SK-MEL-5 (cell line): ENCODE measurements around the gene KIAA1671. TPM values are rescaled to one million over a fixed set of nuclear protein-coding genes. Genes with fewer than 3 reads are reported as not detected.

Experiments
- DNase-seq: peaks from one replicate; pipeline ENCODE4 v3.0.0-alpha.2; 2016; ENCODE audit warnings: low read depth, low spot score
- in situ Hi-C: cut with HindIII; loops from 2 replicates; pipeline ENCODE4 v1.10.0; 2016; ENCODE audit warnings: low sequenced_read_pairs, high pct_unique_total_duplicates, low pct_unique_long_range_greater_than_20kb
- total RNA-seq: library from RNA; depleted of rRNA; stranded (reverse); fragments of >200 nt; shearing (Covaris generic); gene quantifications from 2 replicates; pipeline ENCODE4 v1.2.3, GENCODE V29; 2014

KIAA1671 gene
- total RNA-seq, 1 experiment from 2014 or later = 3.0 TPM

- in situ Hi-C loops = no loop called here
- DNase-seq = peak; percentile 78
Measured at GRCh38 chr22:25048659-25049647, 96.4 kb downstream of the KIAA1671 start.

GRCh38 chr22:25049770-25050169 is 97.3 kb downstream of the KIAA1671 start:
- in situ Hi-C loops = no loop called here
- no peak for DNase-seq

DNA sequence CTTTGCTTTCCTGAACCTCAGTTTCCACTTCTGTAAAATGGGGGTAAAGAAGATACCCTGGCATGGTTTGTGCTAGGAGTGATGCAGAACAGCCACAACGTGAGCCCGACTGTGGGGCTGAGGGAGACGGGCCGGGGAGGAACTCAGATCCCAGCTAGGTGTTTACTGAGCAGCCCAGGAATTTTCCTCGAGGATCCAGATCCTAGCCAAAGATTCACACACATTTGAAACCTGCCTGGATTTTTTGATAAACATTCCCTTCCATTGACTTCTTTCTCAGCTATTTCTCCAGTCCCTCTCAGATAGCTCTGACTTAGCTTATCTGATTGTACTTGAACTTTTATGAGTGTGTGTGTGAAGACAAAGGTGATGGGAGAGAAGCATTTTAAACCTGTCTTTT is 98.0 kb downstream of the KIAA1671 start:
- in situ Hi-C loops = no loop called here
- no peak for DNase-seq

GRCh38 chr22:25051073-25051472 is 98.6 kb downstream of the KIAA1671 start:
- DNase-seq = peak; percentile 27
- in situ Hi-C loops = no loop called here

DNA sequence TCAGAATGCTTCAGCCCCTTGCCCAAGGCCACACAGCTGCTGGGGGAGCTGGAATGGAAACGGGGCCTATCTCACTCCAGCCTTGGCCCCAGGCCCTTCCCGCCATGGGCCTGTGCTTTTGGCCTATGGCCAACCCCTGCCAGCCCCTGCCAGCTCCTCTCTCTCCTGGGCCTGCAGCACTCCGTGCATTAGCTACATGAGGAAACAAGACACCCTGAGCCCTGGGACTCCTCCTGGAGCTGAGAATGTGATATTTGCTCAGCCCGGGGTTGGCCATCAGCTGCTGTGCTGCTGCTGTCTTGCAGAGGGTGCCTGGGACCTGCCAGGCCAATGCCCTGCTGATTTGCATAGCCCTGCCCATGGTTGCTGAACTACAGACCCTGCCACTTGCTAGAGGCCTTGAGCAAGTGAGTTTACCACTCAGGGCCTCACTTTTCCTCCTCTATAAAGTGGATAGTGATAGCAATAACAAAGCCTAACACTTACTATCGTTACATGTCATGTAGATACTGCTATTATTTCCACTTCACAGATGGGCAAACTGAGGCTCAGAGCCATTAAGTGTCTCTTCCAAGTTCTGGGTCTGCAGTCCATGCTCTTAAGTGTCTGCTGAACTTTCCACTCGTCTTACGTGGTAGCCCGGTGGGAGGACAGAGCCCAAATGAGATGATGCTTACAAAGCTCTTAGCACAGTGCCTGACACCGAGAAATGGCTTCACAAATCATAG is 99.6 kb downstream of the KIAA1671 start:
- in situ Hi-C loops = no loop called here
- DNase-seq = no peak

DNA sequence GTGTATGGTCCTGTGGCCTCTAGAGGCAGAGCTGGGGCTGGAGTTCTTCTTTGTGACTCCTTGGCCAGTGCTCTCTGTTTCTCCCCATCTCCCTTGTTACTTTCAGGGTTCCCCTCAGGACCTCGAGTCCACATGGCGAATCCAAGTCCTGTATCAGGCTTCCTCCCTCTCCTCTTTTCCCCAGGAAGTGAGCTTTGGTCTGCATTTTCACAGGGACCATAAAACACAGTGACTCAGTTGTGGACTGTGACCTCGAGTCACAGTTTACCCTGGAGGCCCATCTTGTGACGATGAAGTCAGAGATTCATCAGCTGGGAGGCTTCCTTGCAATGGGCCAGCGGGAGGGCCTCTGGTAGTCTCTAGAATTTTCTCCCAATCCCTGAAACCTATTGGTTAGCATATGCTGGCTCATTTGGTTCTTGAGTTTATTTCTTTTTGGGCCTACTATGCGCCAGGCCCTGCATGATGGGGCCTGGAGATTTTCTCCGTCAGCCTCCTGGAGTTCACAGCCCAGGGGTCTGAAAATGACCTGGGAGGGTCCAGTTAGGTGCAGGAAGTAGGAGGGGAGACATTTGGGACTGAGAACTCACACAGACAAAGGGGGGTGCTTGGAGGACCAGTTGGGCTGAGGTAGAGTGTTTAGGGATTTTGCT is 100.8 kb downstream of the KIAA1671 start:
- DNase-seq = peak; percentile 30
- in situ Hi-C loops = no loop called here

- in situ Hi-C loops = no loop called here
- DNase-seq = no peak
Measured at GRCh38 chr22:25054943-25055511, 102.5 kb downstream of the KIAA1671 start.

GRCh38 chr22:25057013-25057881 is 104.7 kb downstream of the KIAA1671 start:
- DNase-seq = peak; percentile 64
- in situ Hi-C loops = no loop called here

DNA sequence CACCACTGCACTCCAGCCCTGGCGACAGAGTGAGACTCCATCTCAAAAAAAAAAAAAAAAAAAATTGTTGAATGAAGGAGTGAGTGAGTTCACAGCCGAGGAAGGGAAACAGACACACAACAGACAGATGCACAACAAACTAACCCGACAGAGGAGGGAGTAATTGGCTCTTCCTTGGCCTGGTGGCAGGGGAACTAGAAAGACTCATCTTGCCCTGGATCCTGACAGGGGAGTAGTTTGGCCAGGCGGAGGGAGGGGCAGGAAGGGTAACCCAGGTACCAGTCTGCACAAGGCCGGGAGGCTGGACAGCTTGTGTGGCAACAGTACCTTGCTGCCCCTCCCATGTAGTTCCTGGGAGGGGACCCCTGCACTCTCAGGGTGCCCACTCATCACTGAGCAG is 106.9 kb downstream of the KIAA1671 start:
- no peak for DNase-seq
- in situ Hi-C loops = no loop called here

DNA sequence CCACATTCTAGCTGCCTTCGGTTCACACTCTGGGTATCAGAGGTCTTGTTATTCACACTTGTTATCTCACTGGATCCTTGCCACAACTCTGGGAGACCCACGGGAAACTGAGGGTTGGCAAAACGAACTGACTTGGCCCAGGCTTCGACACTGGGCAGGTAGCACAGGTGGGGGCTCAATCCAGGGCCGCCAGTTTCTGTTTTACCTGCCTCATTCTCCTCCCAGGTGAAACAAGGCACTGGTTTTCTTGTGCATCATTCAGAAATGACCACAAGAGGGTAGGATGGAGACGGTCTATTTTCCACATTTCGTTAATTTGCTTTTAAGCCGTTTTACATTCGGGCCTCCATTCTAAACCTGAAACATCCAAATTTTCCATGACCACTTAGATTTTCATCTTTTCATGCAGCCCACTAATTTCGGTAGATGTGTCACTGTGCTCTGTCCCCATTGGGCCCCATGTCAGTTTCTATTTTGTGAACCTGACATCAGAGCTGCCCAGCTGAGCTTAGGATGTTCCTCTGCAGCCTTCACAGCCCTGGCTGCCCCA is 108.1 kb downstream of the KIAA1671 start:
- in situ Hi-C loops = no loop called here
- no peak for DNase-seq

- no peak for DNase-seq
- in situ Hi-C loops = no loop called here
Measured at GRCh38 chr22:25061134-25061533, 108.6 kb downstream of the KIAA1671 start.

DNA sequence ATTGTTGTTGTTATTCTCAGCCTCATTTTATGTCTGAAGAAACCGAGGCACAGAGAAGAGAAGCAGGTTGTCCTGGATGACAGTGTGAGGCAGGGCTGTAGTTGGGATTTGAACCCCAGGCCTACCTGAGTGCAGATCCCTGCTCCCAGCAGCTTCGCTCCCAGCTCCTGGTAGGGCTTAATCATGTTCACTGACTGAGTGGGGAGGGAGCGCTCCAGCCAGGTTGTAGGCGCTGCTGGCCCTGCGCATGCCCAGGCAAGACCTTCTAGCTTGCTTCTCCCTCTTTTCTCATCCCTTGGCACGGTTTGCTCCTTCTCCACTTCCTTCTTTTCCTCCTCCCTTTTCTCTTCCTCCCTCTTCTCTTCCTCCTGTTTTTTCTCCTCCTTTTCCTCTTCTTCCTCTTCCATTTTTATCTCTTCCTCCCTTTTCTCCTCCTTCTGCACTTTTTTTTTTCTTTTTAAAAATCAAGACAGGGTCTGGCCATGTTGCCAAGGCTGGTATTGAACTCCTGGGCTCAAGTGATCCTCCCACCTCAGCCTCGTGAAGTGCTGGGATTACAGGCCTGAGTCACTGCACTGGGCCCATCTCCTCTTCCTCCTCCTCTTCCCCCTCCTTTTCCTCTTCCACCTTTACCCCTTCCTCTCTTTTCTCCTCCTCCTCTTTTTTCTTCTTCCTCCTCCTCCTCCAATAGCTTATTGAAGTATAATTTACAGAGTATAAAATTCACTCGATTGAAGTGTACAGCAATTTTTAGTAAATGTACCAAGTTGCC is 109.3 kb downstream of the KIAA1671 start:
- DNase-seq = no peak
- in situ Hi-C loops = no loop called here

DNA sequence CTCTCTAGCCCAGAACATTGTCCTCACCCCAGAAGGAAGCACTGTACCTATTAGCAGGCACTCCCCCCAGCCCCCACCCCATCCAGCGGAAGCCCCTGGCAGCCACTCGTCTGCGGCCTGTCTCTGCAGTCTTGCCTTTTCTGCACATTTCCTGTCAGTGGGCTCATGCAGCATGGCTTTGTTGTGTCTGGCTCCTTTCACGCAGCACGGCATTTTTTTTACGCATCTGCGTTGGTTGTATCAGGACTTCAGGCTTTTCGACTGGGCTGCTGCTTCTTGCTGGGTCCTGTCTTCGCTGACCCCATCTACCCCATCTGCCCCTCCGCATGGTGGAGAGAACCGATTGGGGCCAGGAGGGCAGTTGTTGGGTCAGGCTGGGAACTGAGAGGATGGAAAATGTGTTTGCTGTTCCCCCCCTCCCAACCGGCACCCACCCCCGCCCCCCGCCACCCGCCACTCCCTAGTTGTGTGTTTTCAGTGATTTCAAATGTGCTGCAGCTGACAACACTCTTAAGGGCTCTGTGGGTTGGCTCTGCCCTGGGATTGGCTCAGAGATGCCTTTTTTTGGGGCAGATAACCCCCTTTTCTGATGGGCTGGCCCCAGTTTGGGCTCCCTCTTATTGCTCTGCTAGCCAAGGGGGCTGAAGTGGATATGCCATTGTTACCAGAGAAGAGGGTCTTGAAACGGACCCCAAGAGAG is 110.0 kb downstream of the KIAA1671 start:
- DNase-seq = no peak
- in situ Hi-C loops = no loop called here

DNA sequence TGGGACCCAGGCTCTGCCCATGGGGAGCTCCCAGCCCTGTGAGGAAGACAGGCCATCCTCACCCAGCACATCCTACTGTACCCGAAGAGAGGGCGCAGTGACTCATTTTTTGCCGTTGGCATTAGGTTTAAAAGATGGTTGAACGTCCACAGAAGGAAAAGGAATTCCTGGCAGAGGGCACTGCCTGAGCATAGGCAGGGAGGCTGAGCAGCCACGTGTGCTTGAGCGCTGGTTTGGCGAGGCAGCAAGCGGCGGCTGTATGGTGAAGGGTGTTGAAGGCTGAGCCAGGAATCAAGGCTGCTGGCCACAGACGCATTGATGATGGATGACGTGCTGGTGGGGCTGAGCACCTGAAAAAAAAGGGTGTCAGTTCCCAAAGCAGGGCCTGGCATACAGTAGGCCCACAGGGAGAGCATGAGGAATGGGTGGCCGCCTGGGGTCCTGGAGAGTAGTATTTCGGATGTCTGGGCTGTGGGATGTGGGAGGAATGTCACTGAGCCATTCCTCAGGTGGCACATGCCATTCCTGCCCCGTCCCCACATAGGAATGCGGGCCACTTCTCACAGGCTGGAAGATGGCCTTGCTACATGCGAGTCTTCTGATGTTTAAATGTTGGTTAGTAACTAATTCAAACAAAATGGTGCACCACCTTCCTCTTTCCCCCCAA is 112.5 kb downstream of the KIAA1671 start:
- in situ Hi-C loops = no loop called here
- DNase-seq = no peak

GRCh38 chr22:25066861-25067435 is 114.4 kb downstream of the KIAA1671 start:
- in situ Hi-C loops = no loop called here
- DNase-seq = no peak
